HCT116 (cell line): ENCODE measurements around the gene TMEM125. TPM values are rescaled to one million over a fixed set of nuclear protein-coding genes. Genes with fewer than 3 reads are reported as not detected.
A peak's percentile ranks its signal among the peaks of the same experiment; 100 is the strongest.

Experiments used
- ATAC-seq: fragments of 200-7000 bp; cut with Tn5 transposase; 2 replicates; pipeline ENCODE4 v1.9.1; 2020; ENCODE audit warnings: mild to moderate bottlenecking, moderate library complexity
- BruUV-seq: library from RNA; stranded (reverse); fragments of 400-500 nt; replicated peaks from 2 replicates; lab custom pipeline; 2021; lab: Mats Ljungman, UMichigan
- CTCF ChIA-PET: fragments of 300-600 bp; sonication (Branson Sonifier 250); formaldehyde crosslinking; loops from one replicate; lab custom pipeline; 2021; ENCODE audit warnings: antibody characterized with exemption; lab: Charles Lee
- POLR2A ChIA-PET: fragments of 300-600, 350-600 bp; sonication (Branson Sonifier 250); formaldehyde crosslinking; loops from one replicate; lab custom pipeline; 2021; ENCODE audit warnings: antibody characterized with exemption; lab: Charles Lee
- RAD21 ChIA-PET, 2 experiments: fragments of 300-600 bp; sonication (Branson Sonifier 250); formaldehyde crosslinking; loops; one replicate each; lab custom pipeline; 2023; ENCODE audit warnings: low total read pairs in 2 of 2; ENCODE audit not compliant: uncharacterized antibody in 2 of 2, unreplicated experiment in 2 of 2, low non-redundant PET in 1 of 2; lab: Charles Lee
- DNase-seq: peaks from one replicate; pipeline ENCODE4 v3.0.0-alpha.2; 2010; ENCODE audit warnings: low read depth, low spot score
- H2AFZ ChIP-seq: fragments of 200-600 bp; shearing (Covaris generic), sonication (generic); 2 replicates; pipeline ENCODE4 v1.6.1; 2017; ENCODE audit warnings: low read depth, mixed run types, mixed read lengths, antibody characterized with exemption, low read length; ENCODE audit not compliant: poor library complexity, severe bottlenecking
- H3K27ac ChIP-seq: 2 replicates; pipeline ENCODE4 v1.5.1; 2012; ENCODE audit warnings: low read depth, low read length
- H3K27me3 ChIP-seq: fragments of 200-600 bp; sonication (generic); 2 replicates; pipeline ENCODE4 v1.6.1; 2016; ENCODE audit warnings: mixed run types, low read length, mixed read lengths; ENCODE audit not compliant: insufficient read depth
- H3K36me3 ChIP-seq, 2 experiments: fragments of 200-500 bp in 1 of 2; fragments of 200-600 bp in 1 of 2; sonication (Bioruptor generic) in 1 of 2; sonication (generic) in 1 of 2; 2 replicates each; pipeline versions ENCODE4 v1.5.1 to v1.6.1; 2014 to 2016; ENCODE audit warnings: low read length in 2 of 2, inconsistent platforms in 1 of 2, mixed read lengths in 1 of 2, mixed run types in 1 of 2; ENCODE audit not compliant: insufficient read depth in 2 of 2, control insufficient read depth in 1 of 2
- H3K4me1 ChIP-seq, 2 experiments: fragments of 200-600 bp in 1 of 2; sonication (generic) in 1 of 2; 2 replicates each; pipeline versions ENCODE4 v1.5.1 to v1.6.1; 2012 to 2017; ENCODE audit warnings: low read length in 2 of 2, inconsistent platforms in 1 of 2, mild to moderate bottlenecking in 1 of 2, mixed read lengths in 1 of 2, mixed run types in 1 of 2, moderate library complexity in 1 of 2; ENCODE audit not compliant: insufficient read depth in 2 of 2, control insufficient read depth in 1 of 2
- H3K4me2 ChIP-seq: fragments of 200-600 bp; sonication (generic); 2 replicates; pipeline ENCODE4 v1.6.1; 2017; ENCODE audit warnings: mixed run types, low read length, mixed read lengths
- H3K4me3 ChIP-seq, 2 experiments: fragments of 200-600 bp in 1 of 2; sonication (generic) in 1 of 2; replicated peaks in 1 of 2; 2 replicates each; pipeline ENCODE4 v1.5.1; 2011 to 2016; ENCODE audit warnings: low read length in 2 of 2, control low read depth in 1 of 2, low read depth in 1 of 2, mild to moderate bottlenecking in 1 of 2, mixed read lengths in 1 of 2, mixed run types in 1 of 2
- H3K79me2 ChIP-seq: fragments of 200-600 bp; sonication (generic); 2 replicates; pipeline ENCODE4 v1.6.1; 2017; ENCODE audit warnings: mild to moderate bottlenecking, mixed run types, low read length, moderate library complexity, mixed read lengths; ENCODE audit not compliant: insufficient read depth
- H3K9ac ChIP-seq: fragments of 200-600 bp; sonication (generic); 2 replicates; pipeline ENCODE4 v1.6.1; 2016; ENCODE audit warnings: low read length, mixed read lengths
- H3K9me2 ChIP-seq: fragments of 200-600 bp; sonication (generic), shearing (Covaris generic); 2 replicates; pipeline ENCODE4 v1.6.1; 2017; ENCODE audit warnings: mixed run types, mild to moderate bottlenecking, moderate library complexity; ENCODE audit not compliant: insufficient read depth
- H3K9me3 ChIP-seq, 2 experiments: fragments of 200-500 bp in 1 of 2; fragments of 200-600 bp in 1 of 2; sonication (Bioruptor generic) in 1 of 2; sonication (generic) in 1 of 2; 2 replicates each; pipeline ENCODE4 v1.6.1; 2014 to 2017; ENCODE audit warnings: low read length in 2 of 2, mixed read lengths in 2 of 2, inconsistent platforms in 1 of 2, low read depth in 1 of 2, mild to moderate bottlenecking in 1 of 2, mixed run types in 1 of 2, moderate library complexity in 1 of 2; ENCODE audit not compliant: control insufficient read depth in 1 of 2, insufficient read depth in 1 of 2
- H4K20me1 ChIP-seq: fragments of 200-600 bp; sonication (generic), shearing (Covaris generic); 2 replicates; pipeline ENCODE4 v1.6.1; 2017; ENCODE audit warnings: mixed run types, mild to moderate bottlenecking, moderate library complexity; ENCODE audit not compliant: insufficient read depth
- CBX3 ChIP-seq: IDR thresholded peaks from 2 replicates; pipeline ENCODE4 v1.6.1; 2012; ENCODE audit warnings: low read depth
- CEBPB ChIP-seq: IDR thresholded peaks from 2 replicates; pipeline ENCODE4 v1.6.1; 2012; ENCODE audit warnings: low read depth
- CTCF ChIP-seq, 3 experiments: fragments of 200-600 bp in 1 of 3; sonication (generic) in 1 of 3; IDR thresholded peaks in 2 of 3; conservative IDR thresholded peaks in 1 of 3; 2 replicates each; pipeline ENCODE4 v1.5.1; 2012 to 2017; ENCODE audit warnings: low read depth in 2 of 3, low read length in 2 of 3, antibody characterized with exemption in 1 of 3, borderline replicate concordance in 1 of 3, control low read depth in 1 of 3, mild to moderate bottlenecking in 1 of 3, mixed read lengths in 1 of 3, mixed run types in 1 of 3, moderate library complexity in 1 of 3; ENCODE audit not compliant: insufficient read depth in 1 of 3
- EGR1 ChIP-seq: IDR thresholded peaks from 2 replicates; pipeline ENCODE4 v1.6.1; 2012; ENCODE audit warnings: low read depth
- EZH2 ChIP-seq: fragments of 200-600 bp; sonication (generic); IDR thresholded peaks from 2 replicates; pipeline ENCODE4 v1.6.1; 2017; ENCODE audit warnings: antibody characterized with exemption, mixed run types
- EZH2phosphoT487 ChIP-seq: fragments of 200-600 bp; IDR thresholded peaks from 2 replicates; pipeline ENCODE4 v1.6.1; 2018; ENCODE audit warnings: antibody characterized with exemption, borderline replicate concordance
- JUND ChIP-seq: IDR thresholded peaks from 2 replicates; pipeline ENCODE4 v1.6.1; 2012
- POLR2A ChIP-seq: IDR thresholded peaks from 2 replicates; pipeline ENCODE4 v1.7.0; 2011; ENCODE audit warnings: borderline replicate concordance; ENCODE audit not compliant: insufficient read depth, insufficient read length; ENCODE audit errors: extremely low read depth
- POLR2AphosphoS5 ChIP-seq: IDR thresholded peaks from 2 replicates; pipeline ENCODE4 v1.6.1; 2011; ENCODE audit warnings: mild to moderate bottlenecking, low read depth, low read length, moderate library complexity
- SIN3A ChIP-seq: IDR thresholded peaks from 2 replicates; pipeline ENCODE4 v1.6.1; 2012; ENCODE audit warnings: low read depth
- SP1 ChIP-seq: IDR thresholded peaks from 2 replicates; pipeline ENCODE4 v1.6.1; 2012; ENCODE audit warnings: low read depth
- SRF ChIP-seq: IDR thresholded peaks from 2 replicates; pipeline ENCODE4 v1.6.1; 2012; ENCODE audit warnings: low read depth
- TCF7L2 ChIP-seq: IDR thresholded peaks from 2 replicates; pipeline ENCODE4 v1.7.0; 2011; ENCODE audit warnings: borderline replicate concordance, inconsistent platforms; ENCODE audit not compliant: insufficient read depth, insufficient read length; ENCODE audit errors: extremely low read depth
- YY1 ChIP-seq: IDR thresholded peaks from 2 replicates; pipeline ENCODE4 v1.6.1; 2011; ENCODE audit warnings: low read length, low read depth, moderate library complexity, mild to moderate bottlenecking; ENCODE audit not compliant: insufficient replicate concordance; ENCODE audit errors: extremely low read depth
- ZFX ChIP-seq: fragments of 450-650 bp; IDR thresholded peaks from 2 replicates; pipeline ENCODE4 v1.6.1; 2017
- intact Hi-C: fragments of 100-400 bp; cut with micrococcal nuclease; formaldehyde crosslinking; loops from 2 replicates; pipeline ENCODE4 v1.10.0; 2022
- total RNA-seq: library from RNA; stranded (reverse); gene quantifications from one replicate; pipeline ENCODE4 v1.2.1, GENCODE V29; 2021; ENCODE audit not compliant: unreplicated experiment
- TF ChIP-seq, protein P1 (sequence below): IDR thresholded peaks from 2 replicates; pipeline ENCODE4 v1.6.1; 2011; ENCODE audit warnings: mild to moderate bottlenecking, low read length, moderate library complexity; ENCODE audit not compliant: insufficient replicate concordance; ENCODE audit errors: extremely low read depth
- TF ChIP-seq, protein P2 (sequence below): IDR thresholded peaks from 2 replicates; pipeline ENCODE4 v1.6.1; 2012

Gene TMEM125
- total RNA-seq, 1 experiment from 2014 or later = 13.9 TPM

DNA sequence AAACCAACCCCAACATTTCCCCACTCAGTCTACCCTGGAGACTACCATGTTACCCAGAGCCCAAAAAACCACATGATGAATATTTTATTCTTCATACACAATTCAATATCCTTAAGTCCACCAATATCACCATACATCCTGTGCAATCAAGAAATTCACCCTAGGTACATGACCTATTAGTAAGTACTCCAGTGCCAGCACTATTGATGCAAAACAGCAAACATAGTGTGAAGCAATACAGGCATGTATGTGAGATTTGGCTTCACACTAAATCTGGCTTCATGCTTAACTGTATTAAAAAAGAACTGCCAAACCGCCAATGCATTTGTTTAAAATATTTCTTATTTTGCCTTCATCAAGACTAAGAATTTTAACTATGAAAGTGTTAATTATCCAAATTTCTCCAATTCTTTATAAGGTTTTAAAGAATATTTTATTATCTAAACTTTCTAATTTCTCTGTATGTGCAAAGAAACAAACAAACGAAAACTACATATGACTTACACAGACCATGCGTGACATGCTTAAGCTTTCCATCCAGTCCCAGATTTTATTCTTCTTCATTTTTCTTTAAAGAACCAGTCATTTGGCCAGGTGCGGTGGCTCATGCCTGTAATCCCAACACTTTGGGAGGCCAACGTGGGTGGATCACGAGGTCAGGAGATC is 22.4 kb upstream of the TMEM125 start:
- H3K27me3 ChIP-seq = no peaks in the 10 kb centered on the region
- ChIA-PET RAD21 (no interaction called here), POLR2A (no interaction called here), CTCF (no interaction called here)
- H3K4me2 ChIP-seq = no peak overlapping the region
- DNase-seq = no peak
- TF ChIP-seq CBX3 = peak; percentile 77
- TF ChIP-seq EZH2phosphoT487 = no peak
- no peak for ATAC-seq
- peaks cover 0 to 11% of the 10 kb centered on the region in 2 experiments; a peak in 1 of 4 replicates for H3K9me3 ChIP-seq
- no peaks in the 10 kb centered on the region for H4K20me1 ChIP-seq
- H3K9ac ChIP-seq = no peak overlapping the region
- no peaks in the 10 kb centered on the region for H3K4me1 ChIP-seq
- intact Hi-C loops = no loop called here
- H3K36me3 ChIP-seq = no peaks in the 10 kb centered on the region
- no TSS peak for BruUV-seq
- H3K27ac ChIP-seq = no peak overlapping the region
- H3K9me2 ChIP-seq = no peaks in the 10 kb centered on the region
- no peak overlapping the region for H3K4me3 ChIP-seq
- no peaks in the 10 kb centered on the region for H3K79me2 ChIP-seq
- H2AFZ ChIP-seq = no peak overlapping the region

DNA sequence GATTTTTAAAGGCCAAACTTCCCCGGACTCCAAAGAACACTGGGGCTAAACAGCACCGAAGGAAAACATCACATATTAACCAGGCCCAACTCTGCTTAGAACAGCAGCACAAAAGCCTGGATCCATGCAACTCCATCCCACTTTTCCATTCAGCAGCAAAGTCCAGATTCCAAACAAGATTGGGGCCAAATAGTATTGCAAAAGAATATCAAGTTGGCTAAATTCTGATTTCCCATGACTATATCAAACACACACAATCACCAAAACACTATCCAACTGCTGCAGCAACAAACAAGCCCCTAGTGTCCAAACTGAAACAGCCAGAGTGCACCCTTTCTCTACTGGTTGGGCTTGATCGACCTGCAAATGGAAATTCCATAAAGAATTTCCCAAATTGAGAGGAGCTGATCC is 19.4 kb upstream of the TMEM125 start:
- RAD21 ChIA-PET = no interaction called here
- no peaks in the 10 kb centered on the region for H3K79me2 ChIP-seq
- peaks cover 0 to 11% of the 10 kb centered on the region in 2 experiments; a peak in 1 of 4 replicates for H3K9me3 ChIP-seq
- no TSS peak for BruUV-seq
- no peak overlapping the region for H3K9ac ChIP-seq
- H3K4me2 ChIP-seq = no peak overlapping the region
- POLR2A ChIA-PET = no interaction called here
- DNase-seq = no peak
- H3K36me3 ChIP-seq = no peaks in the 10 kb centered on the region
- H2AFZ ChIP-seq = no peak overlapping the region
- no peaks in the 10 kb centered on the region for H3K4me1 ChIP-seq
- H4K20me1 ChIP-seq = no peaks in the 10 kb centered on the region
- no peak for ATAC-seq
- no peaks in the 10 kb centered on the region for H3K27me3 ChIP-seq
- intact Hi-C loops = no loop called here
- no peak overlapping the region for H3K27ac ChIP-seq
- H3K4me3 ChIP-seq = no peak overlapping the region
- no peaks in the 10 kb centered on the region for H3K9me2 ChIP-seq
- CTCF ChIA-PET = no interaction called here
- no peak for TF ChIP-seq POLR2AphosphoS5
- no peak for TF ChIP-seq SRF
- TF ChIP-seq TCF7L2 = no peak
- no peak for TF ChIP-seq EGR1
- TF ChIP-seq CTCF (IDR thresholded peaks at IDR 0.05 in 2 of 3, conservative IDR thresholded peaks at IDR 0.05 in 1 of 3; ENCODE audit: borderline replicate concordance in 1 of 3, insufficient read depth in 1 of 3, low read depth in 2 of 3, low read length in 2 of 3) = no peak
- TF ChIP-seq CBX3 = no peak
- TF ChIP-seq CEBPB = no peak
- TF ChIP-seq EZH2 = no peak
- no peak for TF ChIP-seq SIN3A
- TF ChIP-seq ZFX = no peak
- TF ChIP-seq, protein P1, sequence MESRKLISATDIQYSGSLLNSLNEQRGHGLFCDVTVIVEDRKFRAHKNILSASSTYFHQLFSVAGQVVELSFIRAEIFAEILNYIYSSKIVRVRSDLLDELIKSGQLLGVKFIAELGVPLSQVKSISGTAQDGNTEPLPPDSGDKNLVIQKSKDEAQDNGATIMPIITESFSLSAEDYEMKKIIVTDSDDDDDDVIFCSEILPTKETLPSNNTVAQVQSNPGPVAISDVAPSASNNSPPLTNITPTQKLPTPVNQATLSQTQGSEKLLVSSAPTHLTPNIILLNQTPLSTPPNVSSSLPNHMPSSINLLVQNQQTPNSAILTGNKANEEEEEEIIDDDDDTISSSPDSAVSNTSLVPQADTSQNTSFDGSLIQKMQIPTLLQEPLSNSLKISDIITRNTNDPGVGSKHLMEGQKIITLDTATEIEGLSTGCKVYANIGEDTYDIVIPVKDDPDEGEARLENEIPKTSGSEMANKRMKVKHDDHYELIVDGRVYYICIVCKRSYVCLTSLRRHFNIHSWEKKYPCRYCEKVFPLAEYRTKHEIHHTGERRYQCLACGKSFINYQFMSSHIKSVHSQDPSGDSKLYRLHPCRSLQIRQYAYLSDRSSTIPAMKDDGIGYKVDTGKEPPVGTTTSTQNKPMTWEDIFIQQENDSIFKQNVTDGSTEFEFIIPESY = no peak
- no peak for TF ChIP-seq SP1
- TF ChIP-seq YY1 = no peak
- no peak for TF ChIP-seq JUND
- TF ChIP-seq, protein P2, sequence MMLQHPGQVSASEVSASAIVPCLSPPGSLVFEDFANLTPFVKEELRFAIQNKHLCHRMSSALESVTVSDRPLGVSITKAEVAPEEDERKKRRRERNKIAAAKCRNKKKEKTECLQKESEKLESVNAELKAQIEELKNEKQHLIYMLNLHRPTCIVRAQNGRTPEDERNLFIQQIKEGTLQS = no peak
- no peak for TF ChIP-seq POLR2A
